SK-N-SH treated with all-trans-retinoic acid at 6 μM for 48 hours (cell line): Measurements from ENCODE around the gene EPN1.

Experiments used
- ATAC-seq: fragments of 200-7000 bp; cut with Tn5 transposase; 3 replicates; pipeline ENCODE4 v1.9.1; 2020; ENCODE audit warnings: mild to moderate bottlenecking, moderate library complexity
- ARNTL ChIP-seq: fragments of 450-650 bp; formaldehyde crosslinking; IDR thresholded peaks from 2 replicates; pipeline ENCODE4 v1.5.0; 2020; ENCODE audit warnings: low read depth, mild to moderate bottlenecking, moderate library complexity, borderline replicate concordance
- BACH2 ChIP-seq: fragments of 250-450 bp; sonication (Bioruptor Pico); IDR thresholded peaks from 2 replicates; pipeline ENCODE4 v1.9.0; 2021; ENCODE audit warnings: mild to moderate bottlenecking, borderline replicate concordance
- CSDC2 ChIP-seq: fragments of 250-450 bp; sonication (Bioruptor Pico); IDR thresholded peaks from 2 replicates; pipeline ENCODE4 v1.5.0; 2020; ENCODE audit warnings: mild to moderate bottlenecking, moderate library complexity
- ESRRG ChIP-seq: fragments of 250-450 bp; sonication (Bioruptor Pico); IDR thresholded peaks from 2 replicates; pipeline ENCODE4 v1.6.1; 2021; ENCODE audit warnings: mild to moderate bottlenecking
- GLIS3 ChIP-seq: fragments of 250-450 bp; sonication (Bioruptor Pico); IDR thresholded peaks from 2 replicates; pipeline ENCODE4 v1.5.0; 2020; ENCODE audit warnings: mild to moderate bottlenecking, moderate library complexity
- ISL1 ChIP-seq: fragments of 250-450 bp; sonication (Bioruptor Pico); IDR thresholded peaks from 2 replicates; pipeline ENCODE4 v2.1.2; 2022; ENCODE audit warnings: mild to moderate bottlenecking, moderate library complexity
- OSR1 ChIP-seq: fragments of 250-450 bp; sonication (Bioruptor Pico); IDR thresholded peaks from 2 replicates; pipeline ENCODE4 v1.8.0; 2022; ENCODE audit warnings: moderate library complexity, mild to moderate bottlenecking, inconsistent platforms
- PPARA ChIP-seq: fragments of 250-450 bp; sonication (Bioruptor Pico); IDR thresholded peaks from 2 replicates; pipeline ENCODE4 v1.5.0; 2020; ENCODE audit warnings: mild to moderate bottlenecking, borderline replicate concordance
- RARB ChIP-seq: fragments of 250-450 bp; sonication (Bioruptor Pico); IDR thresholded peaks from 2 replicates; pipeline ENCODE4 v1.8.0; 2021; ENCODE audit warnings: mild to moderate bottlenecking, moderate library complexity
- TSHZ2 ChIP-seq: fragments of 250-450 bp; sonication (Bioruptor Pico); IDR thresholded peaks from 2 replicates; pipeline ENCODE4 v1.5.0; 2020; ENCODE audit warnings: mild to moderate bottlenecking, moderate library complexity
- ZC3H10 ChIP-seq: fragments of 250-450 bp; sonication (Bioruptor Pico); IDR thresholded peaks from 2 replicates; pipeline ENCODE4 v1.5.1; 2021; ENCODE audit warnings: mild to moderate bottlenecking, moderate library complexity
- ZFP30 ChIP-seq: fragments of 450-650 bp; formaldehyde crosslinking; IDR thresholded peaks from 2 replicates; pipeline ENCODE4 v1.5.0; 2022; ENCODE audit warnings: mild to moderate bottlenecking, moderate library complexity
- ZNF565 ChIP-seq: fragments of 450-650 bp; formaldehyde crosslinking; conservative IDR thresholded peaks from 2 replicates; pipeline ENCODE4 v1.5.0; 2020; ENCODE audit warnings: low read depth, mild to moderate bottlenecking, moderate library complexity
- ZNF70 ChIP-seq: fragments of 450-650 bp; formaldehyde crosslinking; IDR thresholded peaks from 2 replicates; pipeline ENCODE4 v1.5.0; 2020; ENCODE audit warnings: mild to moderate bottlenecking, moderate library complexity
- ZNF8 ChIP-seq: fragments of 450-650 bp; formaldehyde crosslinking; IDR thresholded peaks from 2 replicates; pipeline ENCODE4 v1.5.0; 2020; ENCODE audit warnings: mild to moderate bottlenecking, moderate library complexity
- TF ChIP-seq, protein P1 (sequence below): fragments of 250-450 bp; sonication (Bioruptor Pico); IDR thresholded peaks from 2 replicates; pipeline ENCODE4 v1.8.0; 2021; ENCODE audit warnings: low read depth, mild to moderate bottlenecking, moderate library complexity, borderline replicate concordance
- TF ChIP-seq, protein P2 (sequence below): fragments of 250-450 bp; sonication (Bioruptor Pico); IDR thresholded peaks from 2 replicates; pipeline ENCODE4 v1.5.1; 2020; ENCODE audit warnings: low read depth, mild to moderate bottlenecking, moderate library complexity
- TF ChIP-seq, protein P3 (sequence below): fragments of 250-450 bp; sonication (Bioruptor Pico); IDR thresholded peaks from 2 replicates; pipeline ENCODE4 v1.8.0; 2020; ENCODE audit warnings: mild to moderate bottlenecking, moderate library complexity, borderline replicate concordance

EPN1 gene

DNA sequence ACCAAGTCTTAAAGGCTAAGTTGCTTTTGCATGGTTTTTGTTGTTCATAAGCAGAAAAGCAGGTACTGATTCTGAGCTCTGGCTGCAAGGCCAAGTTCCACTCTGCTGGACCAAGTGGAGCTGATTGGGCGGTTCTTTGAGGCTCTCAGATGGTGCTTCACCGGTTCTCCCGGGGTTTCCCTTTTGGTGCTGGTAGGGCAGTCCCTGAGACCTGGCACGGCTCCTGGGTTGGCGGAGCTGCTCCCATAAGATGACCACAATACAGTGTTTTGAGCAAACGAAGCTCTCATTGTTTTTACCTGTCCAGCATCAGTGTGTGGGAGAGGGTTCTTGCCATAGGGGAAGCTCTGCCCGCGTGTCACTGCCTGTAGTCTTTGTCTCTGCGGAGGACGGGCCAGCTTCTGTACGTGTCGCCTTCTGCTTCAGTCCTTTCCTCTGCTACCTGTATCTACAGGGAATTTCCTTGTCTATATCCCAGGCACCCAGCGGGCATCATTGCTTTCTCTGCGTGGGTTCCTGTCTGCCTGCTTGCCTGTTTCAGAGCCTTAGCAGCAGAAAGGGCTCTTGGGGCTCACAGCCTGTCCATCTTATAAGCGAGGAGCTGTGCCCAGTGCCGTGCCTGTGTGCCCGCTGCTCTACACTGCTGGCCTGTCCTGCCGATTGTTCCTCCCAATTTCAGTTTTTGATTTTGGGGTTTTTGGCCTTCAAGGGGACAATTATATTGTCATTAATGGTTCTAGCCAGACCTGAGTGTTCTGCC, 17.9 kb upstream of the EPN1 start:
- no peak for ATAC-seq
- TF ChIP-seq ZC3H10 (no peak), TSHZ2 (CRISPR knock-in tag) (no peak), CSDC2 (no peak), ZNF70 (CRISPR knock-in tag) (no peak), ESRRG (CRISPR knock-in tag) (no peak), ZFP30 (no peak), RARB (CRISPR knock-in tag) (no peak), BACH2 (CRISPR knock-in tag) (no peak), PPARA (CRISPR knock-in tag) (no peak), ZNF565 (CRISPR knock-in tag) (no peak)
- TF ChIP-seq, protein P1, sequence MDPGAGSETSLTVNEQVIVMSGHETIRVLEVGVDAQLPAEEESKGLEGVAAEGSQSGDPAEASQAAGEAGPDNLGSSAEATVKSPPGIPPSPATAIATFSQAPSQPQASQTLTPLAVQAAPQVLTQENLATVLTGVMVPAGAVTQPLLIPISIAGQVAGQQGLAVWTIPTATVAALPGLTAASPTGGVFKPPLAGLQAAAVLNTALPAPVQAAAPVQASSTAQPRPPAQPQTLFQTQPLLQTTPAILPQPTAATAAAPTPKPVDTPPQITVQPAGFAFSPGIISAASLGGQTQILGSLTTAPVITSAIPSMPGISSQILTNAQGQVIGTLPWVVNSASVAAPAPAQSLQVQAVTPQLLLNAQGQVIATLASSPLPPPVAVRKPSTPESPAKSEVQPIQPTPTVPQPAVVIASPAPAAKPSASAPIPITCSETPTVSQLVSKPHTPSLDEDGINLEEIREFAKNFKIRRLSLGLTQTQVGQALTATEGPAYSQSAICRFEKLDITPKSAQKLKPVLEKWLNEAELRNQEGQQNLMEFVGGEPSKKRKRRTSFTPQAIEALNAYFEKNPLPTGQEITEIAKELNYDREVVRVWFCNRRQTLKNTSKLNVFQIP, result no peak
- TF ChIP-seq, protein P2, sequence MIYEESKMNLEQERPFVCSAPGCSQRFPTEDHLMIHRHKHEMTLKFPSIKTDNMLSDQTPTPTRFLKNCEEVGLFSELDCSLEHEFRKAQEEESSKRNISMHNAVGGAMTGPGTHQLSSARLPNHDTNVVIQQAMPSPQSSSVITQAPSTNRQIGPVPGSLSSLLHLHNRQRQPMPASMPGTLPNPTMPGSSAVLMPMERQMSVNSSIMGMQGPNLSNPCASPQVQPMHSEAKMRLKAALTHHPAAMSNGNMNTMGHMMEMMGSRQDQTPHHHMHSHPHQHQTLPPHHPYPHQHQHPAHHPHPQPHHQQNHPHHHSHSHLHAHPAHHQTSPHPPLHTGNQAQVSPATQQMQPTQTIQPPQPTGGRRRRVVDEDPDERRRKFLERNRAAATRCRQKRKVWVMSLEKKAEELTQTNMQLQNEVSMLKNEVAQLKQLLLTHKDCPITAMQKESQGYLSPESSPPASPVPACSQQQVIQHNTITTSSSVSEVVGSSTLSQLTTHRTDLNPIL (CRISPR knock-in tag), result no peak
- TF ChIP-seq, protein P3, sequence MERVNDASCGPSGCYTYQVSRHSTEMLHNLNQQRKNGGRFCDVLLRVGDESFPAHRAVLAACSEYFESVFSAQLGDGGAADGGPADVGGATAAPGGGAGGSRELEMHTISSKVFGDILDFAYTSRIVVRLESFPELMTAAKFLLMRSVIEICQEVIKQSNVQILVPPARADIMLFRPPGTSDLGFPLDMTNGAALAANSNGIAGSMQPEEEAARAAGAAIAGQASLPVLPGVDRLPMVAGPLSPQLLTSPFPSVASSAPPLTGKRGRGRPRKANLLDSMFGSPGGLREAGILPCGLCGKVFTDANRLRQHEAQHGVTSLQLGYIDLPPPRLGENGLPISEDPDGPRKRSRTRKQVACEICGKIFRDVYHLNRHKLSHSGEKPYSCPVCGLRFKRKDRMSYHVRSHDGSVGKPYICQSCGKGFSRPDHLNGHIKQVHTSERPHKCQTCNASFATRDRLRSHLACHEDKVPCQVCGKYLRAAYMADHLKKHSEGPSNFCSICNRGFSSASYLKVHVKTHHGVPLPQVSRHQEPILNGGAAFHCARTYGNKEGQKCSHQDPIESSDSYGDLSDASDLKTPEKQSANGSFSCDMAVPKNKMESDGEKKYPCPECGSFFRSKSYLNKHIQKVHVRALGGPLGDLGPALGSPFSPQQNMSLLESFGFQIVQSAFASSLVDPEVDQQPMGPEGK (CRISPR knock-in tag), result no peak
- TF ChIP-seq, all 23 proteins: peak for 0

- TF ChIP-seq, protein P1, result no peak
- TF ChIP-seq GLIS3 (CRISPR knock-in tag), result no peak
- TF ChIP-seq, protein P2 (CRISPR knock-in tag), result no peak
- no peak for TF ChIP-seq ZFP30
- TF ChIP-seq ARNTL, result no peak
- TF ChIP-seq ESRRG (CRISPR knock-in tag), result no peak
- TF ChIP-seq ISL1 (CRISPR knock-in tag), result no peak
- TF ChIP-seq ZC3H10, result no peak
- TF ChIP-seq ZNF565 (CRISPR knock-in tag), result no peak
- TF ChIP-seq OSR1 (CRISPR knock-in tag), result no peak
- no peak for TF ChIP-seq ZNF8 (CRISPR knock-in tag)
- TF ChIP-seq ZNF70 (CRISPR knock-in tag), result no peak
- TF ChIP-seq, all 23 proteins: peak for 0
- ATAC-seq, result no peak
Observed at GRCh38 chr19:55658846-55659459, 16.1 kb upstream of the EPN1 start.

DNA sequence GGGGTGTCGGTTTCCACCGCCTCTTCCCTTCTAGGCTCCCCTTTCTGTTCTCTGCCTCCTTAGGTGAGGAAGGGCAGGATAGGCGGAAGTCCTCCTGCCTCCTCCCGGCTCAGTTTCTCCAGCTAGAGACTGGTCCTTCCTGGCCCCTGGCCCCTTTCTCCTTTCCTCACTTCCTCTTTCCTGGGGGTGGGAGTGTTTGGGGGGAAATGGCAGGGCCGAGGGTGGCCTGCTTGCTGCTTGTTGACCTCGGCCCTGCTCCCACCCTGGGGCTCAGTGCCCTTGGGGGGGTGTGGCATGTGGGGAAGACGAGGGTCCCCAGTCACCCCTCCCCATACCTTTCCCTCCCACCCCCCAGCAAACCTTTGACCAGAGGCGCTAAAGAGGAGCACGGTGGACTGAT, 15.2 kb upstream of the EPN1 start:
- TF ChIP-seq ISL1 (CRISPR knock-in tag), result no peak
- TF ChIP-seq PPARA (CRISPR knock-in tag), result no peak
- TF ChIP-seq ZNF8 (CRISPR knock-in tag), result no peak
- no peak for TF ChIP-seq ZFP30
- no peak for TF ChIP-seq ZNF70 (CRISPR knock-in tag)
- TF ChIP-seq ESRRG (CRISPR knock-in tag), result no peak
- TF ChIP-seq, protein P1, result no peak
- TF ChIP-seq CSDC2, result no peak
- TF ChIP-seq, protein P3 (CRISPR knock-in tag), result no peak
- no peak for TF ChIP-seq OSR1 (CRISPR knock-in tag)
- no peak for ATAC-seq
